Aorta (tissue), 5 donors: ENCODE results near the gene LINC00237. TPM values are rescaled to one million over a fixed set of nuclear protein-coding genes. Genes with fewer than 3 reads are reported as not detected.

Source experiments
- ATAC-seq: fragments of 200-7000 bp; cut with Tn5 transposase; one replicate; pipeline ENCODE4 v1.9.1; 2022; ENCODE audit warnings: moderate library complexity; ENCODE audit not compliant: low FRiP score
- DNase-seq, 2 donors: peaks; one replicate each; pipeline ENCODE4 v3.0.0-alpha.2; 2020
- H3K27ac ChIP-seq, 2 donors: one replicate each; pipeline ENCODE4 v1.5.1; 2013; ENCODE audit warnings: low read length in 2 of 2, mild to moderate bottlenecking in 2 of 2, moderate library complexity in 2 of 2, control low read depth in 1 of 2, inconsistent platforms in 1 of 2, low read depth in 1 of 2
- H3K27me3 ChIP-seq, 2 donors: one replicate each; pipeline ENCODE4 v1.6.1; 2013; ENCODE audit warnings: control low read depth in 1 of 2, low read length in 1 of 2, mild to moderate bottlenecking in 1 of 2, moderate library complexity in 1 of 2; ENCODE audit not compliant: insufficient read depth in 2 of 2, control insufficient read depth in 1 of 2
- H3K36me3 ChIP-seq, 2 donors: one replicate each; pipeline ENCODE4 v1.6.1; 2013; ENCODE audit warnings: control low read depth in 1 of 2, low read length in 1 of 2, mild to moderate bottlenecking in 1 of 2; ENCODE audit not compliant: insufficient read depth in 2 of 2, control insufficient read depth in 1 of 2
- H3K4me1 ChIP-seq, 2 donors: one replicate each; pipeline ENCODE4 v1.6.1; 2013; ENCODE audit warnings: low read length in 2 of 2, control low read depth in 1 of 2, mild to moderate bottlenecking in 1 of 2, moderate library complexity in 1 of 2; ENCODE audit not compliant: insufficient read depth in 2 of 2, control insufficient read depth in 1 of 2
- H3K4me3 ChIP-seq, 2 donors: one replicate each; pipeline ENCODE4 v1.5.1; 2013; ENCODE audit warnings: low read length in 2 of 2, control low read depth in 1 of 2, mild to moderate bottlenecking in 1 of 2
- H3K9me3 ChIP-seq: one replicate; pipeline ENCODE4 v1.6.1; 2013; ENCODE audit warnings: mild to moderate bottlenecking, low read length; ENCODE audit not compliant: control insufficient read depth
- WGBS, 2 donors: extraction: QIAGEN DNeasy Blood & Tissue Kit; methylation state at CpG; one replicate each; pipeline ENCODE4 v1.1.7; 2013; 5-methylcytosine and 5-hydroxymethylcytosine counted together
- intact Hi-C, 2 donors: fragments of 100-400 bp; cut with DNase I; formaldehyde crosslinking; loops; one replicate each; pipeline versions ENCODE4 v1.14.2 to v1.15.0; 2022
- polyA plus RNA-seq, 2 donors: library from polyadenylated mRNA; stranded (reverse); fragments of 200-250 nt; gene quantifications; one replicate each; pipeline ENCODE4 v1.2.3, GENCODE V29; 2013
- total RNA-seq, 2 donors: library from RNA; stranded (reverse); fragmentation: NEBNext Ultra II Directional; extraction: Animal tissue kit (Norgen Biotek cat#: 25700); gene quantifications; one replicate each; pipeline ENCODE4 v1.2.1, GENCODE V29; 2021
- donor health status: healthy with polysubstance abuse.
- donor health status: Bipolar disorder and iron deficiency.
- donor health status: DM: no; HTN: no; CAD: no.
- donor health status: DM: no; HTN: no; CAD: no.
- donor health status: DM: yes; HTN: yes; CAD: no.

The LINC00237 gene
- total and polyA plus RNA-seq, 4 donors = 1.1 TPM; not detected in 3

DNA sequence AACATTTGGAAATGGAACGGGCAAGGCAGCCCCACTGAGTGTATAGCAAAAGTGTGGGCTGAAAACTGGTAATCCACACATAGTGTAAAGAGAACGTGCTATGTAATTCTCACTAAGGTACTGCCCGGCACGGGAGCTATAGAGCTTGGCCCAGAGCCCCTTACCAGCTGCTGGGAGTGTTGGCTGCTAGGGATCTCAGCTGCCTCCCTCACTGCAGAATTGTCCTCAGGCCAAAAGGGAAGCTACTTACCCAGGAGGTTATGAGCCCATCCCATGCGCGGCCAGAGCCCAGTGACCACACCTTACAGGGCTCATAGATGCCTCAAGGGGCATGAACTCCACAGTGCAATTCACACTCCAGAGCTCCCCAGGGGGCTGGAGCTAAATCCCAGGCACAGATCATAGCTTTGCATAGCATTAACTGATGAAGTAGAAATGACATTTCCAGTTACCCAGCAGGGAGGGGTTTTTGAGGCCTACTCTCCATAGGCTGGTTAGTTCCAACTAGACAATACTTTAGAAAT is 56.8 kb downstream of the LINC00237 start:
- Histone ChIP-seq H3K36me3 (no peaks in the 10 kb centered on the region), H3K27me3 (peaks cover 0 to 3% of the 10 kb centered on the region in 2 donors), H3K4me1 (no peaks in the 10 kb centered on the region), H3K27ac (no peak overlapping the region), H3K4me3 (no peak overlapping the region), H3K9me3 (no peaks in the 10 kb centered on the region)
- ATAC-seq = no peak
- DNase-seq = no peak
- 81 to 85% methylated on average over 6 of the region's 6 CpGs for WGBS, 2 donors
- intact Hi-C loops = loop anchor here in 1 of 2 donors (10.0 kb wide), 1 partner anchor 75 kb away; no protein-coding TSS in a partner anchor

DNA sequence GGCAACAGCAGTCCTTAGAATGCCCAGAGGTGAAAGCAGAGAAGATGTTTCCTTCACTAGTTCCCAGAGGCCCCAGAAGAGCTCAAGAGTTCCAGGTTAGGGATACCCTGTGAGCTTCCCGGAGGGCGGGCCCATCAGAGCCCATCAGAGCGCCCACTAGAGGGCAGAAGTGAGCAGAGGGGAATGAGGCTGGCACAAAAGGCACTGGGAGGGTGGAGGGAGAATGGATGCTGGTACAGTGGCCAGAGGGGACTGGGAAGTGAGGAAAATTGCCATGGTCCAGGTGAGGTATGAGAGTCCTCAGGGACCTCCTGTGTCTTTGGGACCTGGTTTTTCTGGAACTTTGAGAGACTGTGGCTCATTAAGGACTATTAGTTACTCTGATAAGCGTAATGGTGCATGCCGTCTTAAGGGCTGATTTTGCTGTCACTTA is 57.3 kb downstream of the LINC00237 start:
- 45 to 60% methylated on average over 5 of the region's 5 CpGs for WGBS, 2 donors
- Histone ChIP-seq H3K36me3 (no peaks in the 10 kb centered on the region), H3K9me3 (no peaks in the 10 kb centered on the region), H3K4me1 (no peaks in the 10 kb centered on the region), H3K27ac (no peak overlapping the region), H3K4me3 (no peak overlapping the region), H3K27me3 (peaks cover 0 to 3% of the 10 kb centered on the region in 2 donors)
- intact Hi-C loops = loop anchor here in 1 of 2 donors (10.0 kb wide), 1 partner anchor 74 kb away; no protein-coding TSS in a partner anchor
- DNase-seq (no peak), ATAC-seq (no peak)

DNA sequence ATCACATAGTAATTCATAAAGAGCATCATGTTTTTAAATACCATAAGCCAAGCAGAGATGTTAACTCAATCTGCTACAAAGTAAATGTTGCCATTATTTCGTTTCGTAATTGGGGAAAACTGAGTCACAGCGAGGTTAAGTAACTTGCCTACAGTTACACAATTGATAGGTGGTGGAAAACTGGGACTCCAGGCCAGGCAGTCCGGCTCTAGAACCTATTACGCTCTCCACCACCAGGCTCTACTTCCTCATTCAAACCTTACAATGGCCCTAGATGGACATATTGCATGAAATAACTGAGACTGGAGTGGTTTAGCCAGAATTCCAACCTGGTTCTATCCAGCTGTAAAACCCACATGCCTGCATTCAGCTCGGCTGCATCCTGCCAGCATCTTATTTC is 58.2 kb downstream of the LINC00237 start:
- DNase-seq (no peak), ATAC-seq (no peak)
- WGBS, 2 donors = 80 to 87% methylated on average over 6 of the region's 6 CpGs
- intact Hi-C loops = loop anchor here in 1 of 2 donors (10.0 kb wide), 1 partner anchor 73 kb away; no protein-coding TSS in a partner anchor
- H3K4me1 ChIP-seq = no peaks in the 10 kb centered on the region
- H3K27ac ChIP-seq = no peak overlapping the region
- peaks cover 0 to 3% of the 10 kb centered on the region in 2 donors for H3K27me3 ChIP-seq
- no peaks in the 10 kb centered on the region for H3K36me3 ChIP-seq
- no peak overlapping the region for H3K4me3 ChIP-seq
- H3K9me3 ChIP-seq = no peaks in the 10 kb centered on the region

DNA sequence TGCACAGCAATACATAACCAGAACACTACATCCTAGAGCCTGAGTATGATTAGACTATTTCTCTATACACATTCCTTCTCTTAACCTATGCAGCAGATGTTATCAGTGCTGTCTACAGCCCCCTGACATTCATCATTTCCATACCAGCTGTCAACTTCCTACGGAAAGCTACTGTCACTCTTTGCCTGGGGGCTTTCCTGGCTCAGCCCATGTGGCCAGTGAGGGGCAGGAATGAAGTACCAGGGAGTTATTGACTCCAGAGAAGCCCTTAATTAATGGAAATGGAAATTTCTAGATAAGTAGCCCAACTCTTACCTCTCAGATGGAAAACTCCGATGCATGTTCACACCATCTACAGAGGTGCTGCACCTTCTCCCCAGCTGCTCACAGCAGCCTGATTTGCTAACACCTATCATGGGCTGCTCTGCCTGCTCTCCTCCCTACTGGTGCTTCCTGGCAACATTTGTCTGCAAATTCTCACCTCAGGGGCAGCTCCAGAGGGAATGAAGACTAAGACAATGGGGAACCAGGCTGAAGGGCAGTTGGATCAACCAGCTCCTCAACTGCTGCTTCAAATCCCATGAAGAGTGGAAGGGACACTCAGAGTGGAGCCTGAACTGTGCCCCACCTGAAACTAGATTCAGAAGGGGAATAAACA is 59.6 kb downstream of the LINC00237 start:
- Histone ChIP-seq H3K36me3 (no peaks in the 10 kb centered on the region), H3K27me3 (peaks cover 0 to 3% of the 10 kb centered on the region in 2 donors), H3K27ac (no peak overlapping the region), H3K4me1 (no peaks in the 10 kb centered on the region), H3K4me3 (no peak overlapping the region), H3K9me3 (peaks cover 2% of the 10 kb centered on the region)
- intact Hi-C loops = loop anchor here in 1 of 2 donors (10.0 kb wide), 1 partner anchor 72 kb away; no protein-coding TSS in a partner anchor
- no peak for ATAC-seq
- DNase-seq = no peak
- 13 to 27% methylated on average over 2 of the region's 2 CpGs for WGBS, 2 donors

Other genes with a start within 250 kb of the LINC00237 start
- 10 to 100 TPM; 22.0 to 29.4 TPM for gene KIZ, start 19.7 kb upstream of the LINC00237 start, total RNA-seq
- 10 to 100 TPM; 15.9 to 22.7 TPM for gene KIZ, start 19.7 kb upstream of the LINC00237 start, polyA plus RNA-seq
- 10 to 100 TPM; 44.1 to 48.3 TPM for gene XRN2, start 197.0 kb upstream of the LINC00237 start, total RNA-seq
- 10 to 100 TPM; 24.3 to 28.9 TPM for gene XRN2, start 197.0 kb upstream of the LINC00237 start, polyA plus RNA-seq